HPDE6-E6E7 (cell line): ENCODE results near the gene PPP5C.

Source experiments
- DNase-seq: peaks from one replicate; pipeline ENCODE4 v3.0.0; 2011; ENCODE audit warnings: missing footprints; ENCODE audit errors: extremely low spot score

The PPP5C gene

GRCh38 chr19:46330319-46330918, 16.5 kb upstream of the PPP5C start:
- no peak for DNase-seq

DNA sequence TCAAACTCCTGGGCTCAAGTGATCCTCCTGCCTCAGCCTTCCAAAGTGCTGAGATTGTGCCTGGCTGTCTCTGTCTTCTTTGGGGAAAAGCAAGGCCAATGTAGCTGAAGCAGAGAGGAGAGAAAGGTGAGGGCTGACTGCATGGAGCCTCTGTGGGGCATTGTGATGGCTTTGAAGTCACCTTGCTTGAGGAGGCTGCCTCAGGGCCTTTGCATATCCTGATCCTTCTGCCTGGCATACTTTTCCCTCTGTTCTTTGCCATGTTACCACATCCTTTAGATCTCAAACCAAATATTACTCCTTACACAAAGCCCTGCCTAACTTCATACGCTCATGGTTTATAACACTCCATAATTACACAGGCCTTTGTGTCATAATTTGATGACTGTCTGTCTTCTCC, 9.4 kb upstream of the PPP5C start:
- DNase-seq, result no peak

GRCh38 chr19:46339446-46339845, 7.4 kb upstream of the PPP5C start:
- DNase-seq, result no peak

DNA sequence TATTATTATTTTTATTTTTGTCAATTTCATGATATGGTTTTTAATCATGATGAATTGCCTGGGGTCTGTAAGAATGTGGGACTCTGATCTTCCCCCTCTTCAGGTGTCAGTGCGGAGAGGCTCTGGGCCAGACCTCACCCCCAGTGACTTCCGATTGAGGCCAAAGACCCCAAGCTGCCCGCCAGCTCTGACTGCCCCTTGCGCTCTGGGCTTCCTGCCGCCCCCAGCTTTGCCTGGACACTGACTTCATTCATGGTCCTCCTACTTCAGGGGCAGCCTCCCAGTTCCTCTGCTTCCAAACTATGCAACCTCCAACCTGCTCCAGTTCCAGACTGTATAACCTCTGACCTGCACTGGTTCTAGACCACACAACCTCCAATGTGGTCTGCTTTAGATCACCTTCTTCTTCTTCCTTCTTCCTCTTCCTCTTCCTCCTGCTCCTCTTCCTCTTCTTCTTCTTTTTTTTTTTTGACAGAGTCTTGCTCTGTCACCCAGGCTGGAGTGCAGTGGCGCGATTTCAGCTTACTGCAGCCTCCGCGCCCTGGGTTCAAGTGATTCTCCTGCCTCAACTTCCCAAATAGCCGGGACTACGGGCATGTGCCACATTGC, 6.7 kb upstream of the PPP5C start:
- no peak for DNase-seq

DNA sequence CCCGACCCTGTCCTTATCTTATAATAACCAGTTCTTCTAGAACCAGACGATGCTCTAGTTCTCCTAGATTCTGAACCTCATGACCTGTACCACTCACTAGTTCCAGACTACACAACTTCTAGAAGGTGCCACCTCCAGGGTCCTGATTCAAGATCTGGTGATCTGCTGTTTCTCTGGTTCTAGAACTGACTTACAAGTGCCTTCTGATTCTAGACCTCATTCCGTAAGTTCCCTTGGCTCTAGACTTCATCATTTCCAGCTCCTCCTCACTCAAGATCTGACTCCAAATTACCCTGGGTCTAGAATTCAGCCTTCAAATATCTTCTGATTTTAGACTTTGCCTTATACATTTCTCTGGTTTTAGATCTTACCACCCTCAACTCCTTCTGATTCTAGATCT, 5.0 kb upstream of the PPP5C start:
- no peak for DNase-seq

GRCh38 chr19:46344363-46344762, 2.5 kb upstream of the PPP5C start:
- no peak for DNase-seq

DNA sequence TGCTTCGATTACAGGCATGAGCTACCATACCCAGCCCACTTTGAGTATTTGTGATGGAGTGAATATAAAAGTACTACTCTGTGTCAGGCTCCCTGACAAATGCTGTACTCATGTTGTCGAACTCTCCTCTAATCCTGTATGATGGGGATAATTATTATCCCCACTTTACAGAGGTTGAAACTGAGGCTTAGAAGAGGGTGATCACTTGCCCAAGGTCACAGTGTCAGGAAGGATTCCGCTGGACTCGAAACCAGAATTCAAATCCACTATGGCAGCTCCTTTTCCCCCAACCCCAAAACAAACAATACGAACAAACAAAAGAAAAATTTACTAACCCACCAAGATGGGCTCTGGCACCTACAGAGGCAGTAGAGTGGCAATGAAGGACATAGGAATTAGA, 1.7 kb upstream of the PPP5C start:
- DNase-seq, result no peak

GRCh38 chr19:46347572-46347883, 641 bp downstream of the PPP5C start:
- DNase-seq, result no peak

DNA sequence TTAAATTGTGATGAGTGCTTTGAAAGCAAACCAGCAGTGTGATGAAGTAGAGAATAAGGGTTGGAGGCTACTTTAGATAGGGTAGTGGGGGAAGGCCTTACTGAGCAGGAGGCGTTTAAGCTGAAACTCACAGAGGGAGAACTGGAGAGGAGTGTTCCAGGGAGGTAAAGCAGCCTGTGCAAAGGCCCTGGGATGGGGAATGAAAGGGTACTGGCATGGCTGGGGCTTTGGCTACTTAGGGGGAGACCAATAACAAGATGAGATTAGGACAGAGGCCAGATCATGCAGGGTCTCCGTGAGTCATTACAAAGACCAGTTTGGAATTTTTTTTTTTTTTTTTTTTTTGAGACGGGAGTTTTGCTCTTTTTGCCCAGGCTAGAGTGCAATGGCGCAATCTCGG, 1.1 kb downstream of the PPP5C start:
- no peak for DNase-seq

- DNase-seq, result no peak
Observed at GRCh38 chr19:46349311-46349993, 2.6 kb downstream of the PPP5C start.

DNA sequence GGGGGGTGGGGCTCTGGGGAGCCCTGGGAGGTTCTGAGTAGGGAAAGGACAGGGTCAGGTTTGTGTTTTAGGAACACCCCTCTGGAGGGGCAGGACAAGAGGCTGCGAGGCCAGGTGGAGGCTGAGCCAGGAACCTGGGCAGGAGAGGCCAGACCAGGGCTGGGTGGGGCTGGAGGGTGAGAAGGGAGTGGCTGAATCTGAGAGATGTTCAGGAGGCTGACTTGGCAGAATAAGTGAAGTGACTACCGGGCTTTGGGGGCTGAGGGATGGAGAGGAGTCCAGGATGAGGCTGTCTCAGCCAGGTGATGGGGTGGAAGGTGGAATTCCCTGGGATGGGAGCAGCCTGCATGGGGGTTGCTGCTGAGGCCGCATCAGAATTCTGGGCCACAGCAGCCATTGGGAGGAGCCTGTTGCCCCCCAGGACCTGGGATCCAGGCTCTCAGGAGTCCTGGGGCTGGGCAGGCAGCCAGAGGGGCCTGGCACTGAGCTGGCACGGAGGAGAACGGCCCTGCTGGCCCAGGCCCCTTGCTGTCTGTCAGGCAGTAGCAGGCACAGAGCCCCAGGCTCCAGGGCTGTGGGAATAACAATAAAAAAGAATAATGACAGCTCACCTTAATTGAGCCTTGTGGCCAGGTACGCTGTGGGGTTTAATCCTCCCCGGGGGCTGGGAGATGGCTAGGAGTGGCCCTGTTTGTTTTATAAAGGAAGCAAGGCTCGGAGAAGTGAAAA, 3.3 kb downstream of the PPP5C start:
- no peak for DNase-seq

DNA sequence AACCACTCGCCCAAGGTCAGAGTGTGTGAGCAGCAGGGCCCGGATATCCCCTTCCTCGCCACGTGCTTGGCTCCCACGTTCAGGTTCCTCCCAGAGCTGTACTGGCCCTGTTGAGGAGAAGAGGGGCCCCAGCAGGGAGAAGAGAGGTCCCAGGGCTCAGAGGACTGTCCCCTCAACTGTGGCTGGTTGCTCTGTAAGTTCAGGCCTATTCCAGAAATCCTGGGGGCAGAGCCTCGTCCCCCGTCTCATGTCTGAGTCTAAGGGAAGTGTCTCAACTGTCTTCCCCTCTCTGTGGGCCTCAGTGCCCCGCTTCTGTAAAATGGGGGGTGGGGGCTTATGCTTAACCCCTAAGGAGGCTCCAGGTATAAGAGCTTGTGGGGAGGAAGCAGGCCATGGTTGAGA, 3.9 kb downstream of the PPP5C start:
- DNase-seq, result no peak

GRCh38 chr19:46351241-46352041, 4.6 kb downstream of the PPP5C start:
- DNase-seq, result peak; percentile 34

GRCh38 chr19:46353730-46354528, 7.0 kb downstream of the PPP5C start:
- no peak for DNase-seq

DNA sequence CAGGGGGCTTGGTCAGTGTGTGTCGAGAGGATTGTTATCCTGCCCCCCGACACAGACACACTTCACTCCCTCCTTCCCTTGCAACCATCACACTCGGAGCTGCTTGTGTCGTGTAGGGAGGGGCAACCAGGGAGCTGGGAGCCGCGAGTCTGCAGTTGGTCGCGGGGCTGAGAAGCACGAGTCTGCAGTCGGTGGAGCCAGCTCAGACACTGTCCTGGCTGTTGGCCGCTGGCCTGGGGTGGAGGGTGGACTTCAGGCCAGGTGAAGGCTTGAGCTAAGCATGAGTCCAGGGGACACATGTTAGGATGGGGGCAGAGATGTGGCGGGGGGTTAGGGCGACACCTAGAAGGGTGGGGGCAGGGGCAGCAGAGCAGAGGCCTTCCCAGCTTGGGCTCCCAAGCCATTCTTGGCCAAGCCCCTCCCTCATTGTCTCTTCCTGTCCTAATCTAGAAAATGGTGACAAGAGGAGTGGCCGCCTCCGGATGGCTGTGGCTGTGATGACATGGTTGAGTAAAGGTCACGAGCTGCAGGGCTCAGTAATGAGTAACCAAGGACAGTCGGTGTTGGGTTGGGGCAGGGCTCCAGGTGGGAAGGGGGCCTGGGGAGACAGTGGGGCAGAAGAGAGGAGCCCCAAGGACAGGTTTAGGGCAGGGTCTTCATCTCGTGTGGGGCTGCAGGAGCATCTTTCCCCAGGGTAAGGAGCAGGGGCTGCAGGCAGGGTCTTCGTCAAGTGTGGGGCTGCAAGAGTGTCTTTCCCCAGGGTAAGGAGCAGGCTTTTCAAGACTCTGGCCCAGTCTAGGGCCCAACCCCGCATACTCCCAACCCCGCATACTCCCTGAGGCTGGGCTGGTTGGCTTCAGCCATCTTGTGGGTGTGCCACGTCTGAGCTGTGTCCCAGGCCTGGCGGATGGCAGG, 8.6 kb downstream of the PPP5C start:
- DNase-seq, result no peak

DNA sequence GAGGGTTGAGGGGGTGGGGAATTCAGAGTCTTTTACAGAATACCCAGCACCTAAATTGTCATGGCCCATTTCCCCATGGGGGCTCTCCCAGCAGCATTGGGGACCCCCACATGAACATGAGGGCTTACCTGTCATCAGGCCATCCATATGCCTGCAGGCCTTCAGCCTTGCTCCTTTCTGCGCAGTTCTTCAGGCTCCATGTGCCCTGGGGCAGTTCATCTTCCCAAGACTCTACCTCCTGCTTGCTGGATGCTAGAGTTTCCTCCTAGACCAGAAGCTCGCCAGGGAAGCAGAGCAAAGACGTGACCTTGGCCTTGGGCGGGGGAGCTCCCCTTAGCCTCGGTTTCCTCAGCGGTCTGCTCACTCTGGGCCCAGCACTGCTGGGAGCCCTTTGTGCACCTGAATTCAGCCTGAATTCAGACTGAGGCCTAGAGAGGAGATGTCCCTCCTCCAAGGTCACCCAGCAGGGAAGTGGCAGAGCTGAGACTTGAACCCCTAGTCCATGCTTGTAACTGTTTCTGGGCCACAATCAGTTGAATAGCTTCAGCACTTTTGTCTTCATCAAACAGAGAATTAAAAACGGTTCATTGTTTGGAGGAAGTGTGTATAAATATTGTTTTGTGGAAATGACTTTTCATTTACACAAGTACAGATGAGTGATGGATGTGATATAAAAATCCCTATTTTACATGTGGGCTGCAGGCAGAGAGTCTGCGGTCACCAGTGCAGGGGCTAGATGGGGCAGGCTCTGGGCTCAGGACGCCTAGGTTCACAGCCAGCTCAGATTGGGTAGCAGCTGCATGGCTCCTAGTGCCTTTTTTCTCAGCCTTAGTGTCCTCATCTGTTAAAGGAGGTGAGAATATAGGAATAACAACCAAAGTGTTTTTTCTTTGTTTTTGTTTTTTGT, 9.5 kb downstream of the PPP5C start:
- no peak for DNase-seq

GRCh38 chr19:46357846-46358583, 11.1 kb downstream of the PPP5C start:
- no peak for DNase-seq

DNA sequence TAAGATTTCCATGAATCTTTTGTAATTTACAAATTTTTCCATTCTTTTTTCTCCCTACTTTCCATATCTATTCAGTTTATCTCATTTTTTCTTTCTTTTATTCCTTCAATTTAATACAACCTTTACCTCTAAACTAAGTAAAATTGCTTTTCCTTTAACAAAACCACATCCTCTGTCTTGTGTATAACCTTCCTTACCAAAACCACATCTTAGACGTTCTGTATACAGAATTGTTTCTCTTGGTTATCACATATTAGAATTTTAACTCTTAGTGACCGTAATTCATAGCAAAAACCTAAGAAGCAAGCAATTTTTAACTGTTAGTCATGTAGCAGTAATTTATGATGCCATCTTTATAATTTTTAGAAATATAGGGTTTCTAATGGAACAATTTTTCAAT, 15.0 kb downstream of the PPP5C start:
- no peak for DNase-seq
